Subcutaneous adipose tissue (tissue), 4 donors: ENCODE data around the gene FZD7. TPM values are rescaled to one million over a fixed set of nuclear protein-coding genes. Genes with fewer than 3 reads are reported as not detected.

Experiments
- total RNA-seq, 4 donors: library from RNA; depleted of rRNA; stranded (reverse); fragments of >200 nt; gene quantifications; one replicate each; pipeline ENCODE4 v1.1.0, GENCODE V29; 2016
- TF ChIP-seq, protein P1 (sequence below): fragments of 450-650 bp; IDR thresholded peaks from one replicate; pipeline ENCODE4 v1.5.1; 2016; ENCODE audit warnings: low read depth, mild to moderate bottlenecking, control low read depth, antibody characterized with exemption, moderate library complexity

FZD7 gene
- total RNA-seq, 4 donors from 2014 or later, result 3.8 to 8.6 (median 6.6) TPM

- TF ChIP-seq, protein P1, sequence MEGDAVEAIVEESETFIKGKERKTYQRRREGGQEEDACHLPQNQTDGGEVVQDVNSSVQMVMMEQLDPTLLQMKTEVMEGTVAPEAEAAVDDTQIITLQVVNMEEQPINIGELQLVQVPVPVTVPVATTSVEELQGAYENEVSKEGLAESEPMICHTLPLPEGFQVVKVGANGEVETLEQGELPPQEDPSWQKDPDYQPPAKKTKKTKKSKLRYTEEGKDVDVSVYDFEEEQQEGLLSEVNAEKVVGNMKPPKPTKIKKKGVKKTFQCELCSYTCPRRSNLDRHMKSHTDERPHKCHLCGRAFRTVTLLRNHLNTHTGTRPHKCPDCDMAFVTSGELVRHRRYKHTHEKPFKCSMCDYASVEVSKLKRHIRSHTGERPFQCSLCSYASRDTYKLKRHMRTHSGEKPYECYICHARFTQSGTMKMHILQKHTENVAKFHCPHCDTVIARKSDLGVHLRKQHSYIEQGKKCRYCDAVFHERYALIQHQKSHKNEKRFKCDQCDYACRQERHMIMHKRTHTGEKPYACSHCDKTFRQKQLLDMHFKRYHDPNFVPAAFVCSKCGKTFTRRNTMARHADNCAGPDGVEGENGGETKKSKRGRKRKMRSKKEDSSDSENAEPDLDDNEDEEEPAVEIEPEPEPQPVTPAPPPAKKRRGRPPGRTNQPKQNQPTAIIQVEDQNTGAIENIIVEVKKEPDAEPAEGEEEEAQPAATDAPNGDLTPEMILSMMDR, result no peak
These were observed 28.3 kb upstream of the FZD7 start for GRCh38 chr2:202005272-202005887.

DNA sequence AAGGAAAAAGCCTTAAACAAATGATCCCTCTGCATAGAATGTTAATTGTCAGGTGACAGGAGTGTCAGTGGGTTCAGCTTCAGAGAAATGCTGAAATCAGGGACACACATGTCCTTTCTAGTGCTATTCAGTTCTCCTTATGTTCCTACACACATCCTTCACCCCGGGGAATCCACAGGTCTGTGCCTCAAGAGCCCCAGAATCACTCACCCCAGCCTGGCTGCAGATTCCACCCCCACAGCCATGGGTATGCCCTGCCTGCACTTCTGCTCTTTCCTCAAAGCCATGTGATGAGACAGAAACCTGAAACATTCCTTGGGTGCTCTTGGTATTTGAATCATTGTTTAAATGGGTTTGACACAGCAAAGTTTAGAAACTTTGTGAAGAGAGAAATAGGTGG is 27.4 kb upstream of the FZD7 start:
- TF ChIP-seq, protein P1, result no peak

DNA sequence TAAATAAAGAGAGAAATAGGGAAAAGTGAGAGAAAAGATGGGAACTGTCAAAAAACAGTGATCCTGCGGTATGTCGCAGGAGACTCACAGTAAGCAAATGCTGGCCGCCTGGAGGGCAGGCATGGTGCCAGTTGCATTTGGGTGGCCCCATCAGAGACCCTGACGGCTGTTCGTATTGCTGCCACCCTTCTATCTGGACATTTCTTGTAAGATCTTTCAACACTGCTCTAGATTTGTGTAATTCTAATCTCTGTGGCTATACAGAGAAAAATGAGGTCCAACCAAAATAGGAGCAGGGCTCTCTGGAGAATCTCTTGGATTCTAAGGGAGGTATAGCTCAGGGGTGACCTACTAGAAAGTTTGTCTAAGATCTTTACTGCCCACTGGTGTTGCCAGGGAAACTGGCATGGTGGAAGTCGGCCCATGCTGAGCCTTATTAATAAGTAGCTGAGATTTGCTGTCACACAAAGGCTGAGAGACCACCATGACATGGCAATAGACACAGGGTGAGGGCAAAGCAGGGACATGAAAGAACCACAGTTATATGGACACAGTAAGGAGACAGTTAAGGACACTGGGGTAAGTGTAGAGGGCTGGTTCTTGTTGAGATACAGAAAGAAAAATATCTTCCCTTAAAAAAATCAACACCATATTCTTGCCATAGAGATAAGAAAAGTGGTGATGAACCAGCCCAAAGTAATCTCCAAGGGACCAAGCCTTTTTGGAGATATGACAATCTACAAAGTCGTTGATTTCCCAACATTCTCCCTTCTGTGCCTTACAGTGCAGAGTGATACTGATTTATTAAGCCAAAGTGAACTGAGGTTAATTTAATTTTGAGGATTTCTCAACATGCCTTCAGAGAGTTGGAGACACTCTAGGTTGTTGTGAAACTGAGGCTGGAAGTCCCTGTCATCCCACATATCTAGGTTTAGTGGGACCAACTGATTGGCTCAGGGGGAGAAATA is 26.4 kb upstream of the FZD7 start:
- TF ChIP-seq, protein P1, result no peak

- TF ChIP-seq, protein P1, result no peak
These were observed 25.7 kb upstream of the FZD7 start for GRCh38 chr2:202007983-202008354.

- TF ChIP-seq, protein P1, result no peak
These were observed 24.6 kb upstream of the FZD7 start for GRCh38 chr2:202009019-202009481.

DNA sequence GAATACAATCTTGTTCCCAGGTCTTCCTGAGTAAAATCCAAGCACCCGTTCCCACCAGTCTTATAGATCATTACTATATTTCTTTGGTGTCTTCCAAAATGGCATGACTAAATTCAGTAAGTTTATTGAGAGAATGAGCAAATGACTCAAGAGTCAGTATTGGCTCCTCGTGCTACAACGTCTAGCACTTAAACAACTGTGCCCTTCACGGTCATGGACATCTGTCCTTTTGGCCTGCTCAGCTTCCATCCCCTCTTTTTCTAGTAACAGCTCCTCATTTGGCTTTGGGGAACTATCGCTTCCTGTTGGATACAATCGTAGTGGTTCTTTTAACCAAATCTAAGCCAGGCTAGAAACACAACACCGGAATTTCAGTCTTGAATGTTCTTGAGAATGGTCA is 24.1 kb upstream of the FZD7 start:
- TF ChIP-seq, protein P1, result no peak

GRCh38 chr2:202014318-202014717 is 19.3 kb upstream of the FZD7 start:
- TF ChIP-seq, protein P1, result no peak
